Epithelial cell of esophagus (primary cell): ENCODE results near the gene CNIH1.
"Not testable (repeated sequence)": the region's sequence is repeated elsewhere in the genome, so short reads cannot be mapped to it uniquely, and the experiment has no call there.

Experiments
- DNase-seq: peaks from one replicate; pipeline ENCODE4 v3.0.0; 2010; ENCODE audit warnings: low read depth
- H3K4me3 ChIP-seq: 2 replicates; pipeline ENCODE4 v1.5.1; 2011; ENCODE audit warnings: mild to moderate bottlenecking, low read length, control low read depth
- TF ChIP-seq, protein P1 (sequence below): IDR thresholded peaks from 2 replicates; pipeline ENCODE4 v1.5.1; 2011; ENCODE audit warnings: low read depth, mild to moderate bottlenecking, low read length, control low read depth, inconsistent platforms; ENCODE audit not compliant: insufficient read depth; ENCODE audit errors: missing control alignments

The CNIH1 gene

DNA sequence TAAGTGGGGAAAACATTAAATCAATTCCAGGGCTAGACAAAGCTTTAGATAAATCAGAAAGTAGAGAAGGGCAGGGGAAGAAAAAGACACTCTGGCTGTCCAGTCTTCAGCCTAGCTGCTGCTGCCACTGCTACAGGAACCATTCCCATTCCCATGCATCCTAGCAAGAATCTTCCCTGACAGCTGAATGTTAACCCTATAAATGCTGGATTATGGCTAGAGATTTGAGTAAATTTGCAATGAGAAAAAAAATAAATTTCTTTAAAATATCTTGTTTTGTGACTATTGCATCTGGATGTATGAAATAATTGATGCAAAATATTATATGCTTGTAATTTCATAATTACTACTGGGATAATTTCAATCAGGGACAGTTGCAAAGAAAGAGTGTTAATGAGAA is 59.4 kb downstream of the CNIH1 start:
- no peak overlapping the region for H3K4me3 ChIP-seq
- TF ChIP-seq, protein P1, sequence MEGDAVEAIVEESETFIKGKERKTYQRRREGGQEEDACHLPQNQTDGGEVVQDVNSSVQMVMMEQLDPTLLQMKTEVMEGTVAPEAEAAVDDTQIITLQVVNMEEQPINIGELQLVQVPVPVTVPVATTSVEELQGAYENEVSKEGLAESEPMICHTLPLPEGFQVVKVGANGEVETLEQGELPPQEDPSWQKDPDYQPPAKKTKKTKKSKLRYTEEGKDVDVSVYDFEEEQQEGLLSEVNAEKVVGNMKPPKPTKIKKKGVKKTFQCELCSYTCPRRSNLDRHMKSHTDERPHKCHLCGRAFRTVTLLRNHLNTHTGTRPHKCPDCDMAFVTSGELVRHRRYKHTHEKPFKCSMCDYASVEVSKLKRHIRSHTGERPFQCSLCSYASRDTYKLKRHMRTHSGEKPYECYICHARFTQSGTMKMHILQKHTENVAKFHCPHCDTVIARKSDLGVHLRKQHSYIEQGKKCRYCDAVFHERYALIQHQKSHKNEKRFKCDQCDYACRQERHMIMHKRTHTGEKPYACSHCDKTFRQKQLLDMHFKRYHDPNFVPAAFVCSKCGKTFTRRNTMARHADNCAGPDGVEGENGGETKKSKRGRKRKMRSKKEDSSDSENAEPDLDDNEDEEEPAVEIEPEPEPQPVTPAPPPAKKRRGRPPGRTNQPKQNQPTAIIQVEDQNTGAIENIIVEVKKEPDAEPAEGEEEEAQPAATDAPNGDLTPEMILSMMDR: no peak
- no peak for DNase-seq

DNA sequence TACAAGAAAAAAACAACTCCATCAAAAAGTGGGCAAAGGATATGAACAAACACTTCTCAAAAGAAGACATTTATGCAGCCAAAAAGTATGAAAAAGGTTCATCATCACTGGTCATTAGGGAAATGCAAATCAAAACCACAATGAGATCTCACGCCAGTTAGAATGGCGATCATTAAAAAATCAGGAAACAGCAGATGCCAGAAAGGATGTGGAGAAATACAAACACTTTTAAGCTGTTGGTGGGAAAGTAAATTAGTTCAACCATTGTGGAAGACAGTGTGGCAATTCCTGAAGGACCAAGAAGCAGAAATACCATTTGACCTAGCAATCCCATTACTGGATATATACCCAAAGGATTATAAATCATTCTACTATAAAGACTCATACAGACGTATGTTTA is 60.6 kb downstream of the CNIH1 start:
- not testable (repeated sequence) for DNase-seq, H3K4me3 ChIP-seq

DNA sequence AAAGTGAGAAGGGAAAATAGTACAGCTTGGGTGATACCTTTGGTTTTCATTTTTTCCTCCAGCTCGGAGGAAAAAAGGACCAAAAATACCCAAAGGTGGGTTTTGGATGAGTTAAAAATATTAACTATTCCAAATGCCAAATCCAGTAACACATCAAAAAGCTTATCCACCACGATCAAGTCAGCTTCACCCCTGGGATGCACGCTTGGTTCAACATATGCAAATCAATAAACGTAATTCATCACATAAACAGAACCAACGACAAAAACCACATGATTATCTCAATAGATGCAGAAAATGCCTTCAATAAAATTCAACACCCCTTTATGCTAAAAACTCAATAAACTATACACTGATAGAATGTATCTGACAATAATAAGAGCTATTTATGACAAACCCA is 62.3 kb downstream of the CNIH1 start:
- not testable (repeated sequence) for H3K4me3 ChIP-seq, DNase-seq

GRCh38 chr14:54377501-54377900 is 63.7 kb downstream of the CNIH1 start:
- DNase-seq: no peak
- no peak overlapping the region for H3K4me3 ChIP-seq
- TF ChIP-seq, protein P1: no peak

DNA sequence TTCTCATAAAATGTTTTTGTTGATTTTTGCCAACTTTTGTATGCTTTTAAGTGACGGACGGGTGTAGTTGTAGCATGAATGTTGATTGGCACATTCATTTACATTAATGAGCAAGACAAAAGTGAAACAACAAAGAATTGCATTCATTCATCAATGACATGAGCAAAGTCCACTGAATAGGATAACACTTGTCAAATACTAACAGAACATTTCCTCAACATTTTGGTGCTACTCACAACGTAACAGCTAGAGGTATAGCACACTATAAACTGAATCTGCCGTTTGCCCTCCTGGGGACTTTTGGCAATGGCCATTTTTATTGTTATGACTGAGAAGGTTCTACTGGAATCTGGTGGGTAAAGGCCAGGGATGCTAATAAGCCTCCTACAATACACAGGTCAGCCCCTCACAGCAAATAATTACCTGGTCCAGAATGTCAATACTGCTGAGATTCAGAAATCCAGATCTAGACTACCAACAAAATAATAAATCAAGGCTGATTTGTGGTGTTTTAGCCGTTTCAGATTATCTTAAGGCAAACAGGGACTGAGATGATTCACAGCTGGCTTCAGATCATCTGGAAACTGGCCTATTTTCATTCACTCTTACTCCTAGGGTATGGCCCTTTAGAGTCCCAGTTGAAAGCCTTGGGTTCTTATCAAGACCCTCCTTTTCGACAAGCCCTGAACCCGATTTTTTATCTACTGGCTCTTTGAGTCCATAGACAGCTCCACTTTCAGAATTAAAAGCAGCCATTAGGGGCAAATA is 66.9 kb downstream of the CNIH1 start:
- DNase-seq: no peak
- TF ChIP-seq, protein P1: no peak
- H3K4me3 ChIP-seq: no peak overlapping the region
